SH-SY5Y (cell line): Measurements from ENCODE around the gene SMAD4.

ENCODE experiments used
- GATA2 ChIP-seq: IDR thresholded peaks from 2 replicates; pipeline ENCODE4 v1.6.1; 2011; ENCODE audit warnings: mild to moderate bottlenecking, low read depth, low read length
- GATA3 ChIP-seq: IDR thresholded peaks from 2 replicates; pipeline ENCODE4 v1.6.1; 2011; ENCODE audit warnings: low read depth, mild to moderate bottlenecking, low read length, moderate library complexity

GRCh38 chr18:51068105-51068504, 38.1 kb downstream of the SMAD4 start:
- TF ChIP-seq GATA2, result no peak
- TF ChIP-seq GATA3, result no peak
